ENCODE data around the gene GAL.

Gene GAL

DNA sequence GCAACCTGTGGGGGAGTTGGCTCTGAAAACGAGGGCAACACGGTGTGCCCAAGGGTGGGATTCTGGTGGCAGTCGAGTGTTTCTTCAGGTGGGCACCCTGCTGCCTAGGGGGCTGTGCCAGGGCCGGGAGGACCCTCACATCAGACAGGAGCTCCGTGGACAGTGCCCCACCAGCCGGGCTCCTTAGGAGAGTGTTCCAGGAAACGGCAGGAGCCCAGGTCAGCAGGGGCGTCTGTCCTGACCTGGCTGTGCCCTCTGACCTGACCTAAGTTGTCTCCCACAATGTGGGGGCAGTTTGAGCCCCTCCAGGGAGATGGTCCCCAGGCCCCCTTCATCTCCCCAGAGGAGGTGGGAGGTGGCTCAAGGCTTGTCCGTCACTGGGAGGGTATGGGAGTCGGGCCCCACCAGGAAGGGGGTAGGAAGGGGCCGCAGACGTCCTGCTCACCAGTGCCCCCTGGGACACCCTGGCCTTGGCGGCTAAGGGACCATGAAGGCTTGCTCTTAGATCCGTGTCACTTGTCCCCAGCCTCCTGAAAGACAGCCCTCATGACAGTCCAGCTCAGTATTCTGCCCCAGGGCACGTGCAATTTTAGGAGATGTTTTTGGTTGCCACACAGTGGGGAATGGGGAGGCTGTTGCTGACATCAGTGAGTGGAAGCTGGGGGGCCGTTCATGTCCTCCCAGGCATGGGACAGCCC is 32.2 kb upstream of the GAL start:
- Histone ChIP-seq H3K4me1 (ENCODE audit: control insufficient read depth, insufficient read depth, low read length) (no peaks in the 10 kb centered on the region), H3K27me3 (ENCODE audit: control insufficient read depth, insufficient read depth, low read length) (no peaks in the 10 kb centered on the region)

DNA sequence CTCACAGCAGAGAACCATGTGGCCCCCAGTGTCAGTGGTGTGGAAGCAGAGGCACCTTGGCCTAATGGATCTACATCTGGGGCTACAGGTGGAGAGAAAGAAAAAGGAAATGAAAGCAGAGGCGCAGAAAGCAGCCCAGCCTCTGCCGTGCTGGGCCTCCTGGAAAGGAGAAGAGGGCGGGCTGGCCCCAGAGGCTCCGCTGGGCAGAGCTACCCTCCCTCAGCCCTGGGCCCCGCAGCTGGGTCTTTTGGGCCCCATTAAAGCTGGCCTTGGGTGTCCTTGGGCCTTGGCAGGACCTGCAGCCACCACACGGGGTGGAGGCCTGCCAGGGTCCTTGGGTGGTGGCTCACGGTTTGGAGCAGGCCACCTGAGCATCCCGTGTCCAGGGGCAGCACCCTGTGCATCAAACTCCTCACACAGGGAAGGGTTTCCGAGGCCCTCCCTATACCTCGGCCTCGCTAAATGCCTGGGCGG is 31.6 kb upstream of the GAL start:
- Histone ChIP-seq H3K4me1 (ENCODE audit: control insufficient read depth, insufficient read depth, low read length) (no peaks in the 10 kb centered on the region), H3K9me3 (ENCODE audit: control insufficient read depth, insufficient read depth, low read length) (no peaks in the 10 kb centered on the region), H3K4me3 (ENCODE audit: low read depth, low read length) (no peak overlapping the region), H3K27me3 (ENCODE audit: control insufficient read depth, insufficient read depth, low read length) (no peaks in the 10 kb centered on the region), H3K36me3 (ENCODE audit: control insufficient read depth, insufficient read depth, low read length) (no peaks in the 10 kb centered on the region), H3K9ac (ENCODE audit: low read depth, low read length) (no peak overlapping the region)

More for the DNA sequence above, 32.2 kb upstream of the GAL start:
- Histone ChIP-seq H3K36me3 (ENCODE audit: control insufficient read depth, insufficient read depth, low read length) (no peaks in the 10 kb centered on the region), H3K9ac (ENCODE audit: low read depth, low read length) (no peak overlapping the region), H3K4me3 (ENCODE audit: low read depth, low read length) (no peak overlapping the region), H3K9me3 (ENCODE audit: control insufficient read depth, insufficient read depth, low read length) (no peaks in the 10 kb centered on the region)

DNA sequence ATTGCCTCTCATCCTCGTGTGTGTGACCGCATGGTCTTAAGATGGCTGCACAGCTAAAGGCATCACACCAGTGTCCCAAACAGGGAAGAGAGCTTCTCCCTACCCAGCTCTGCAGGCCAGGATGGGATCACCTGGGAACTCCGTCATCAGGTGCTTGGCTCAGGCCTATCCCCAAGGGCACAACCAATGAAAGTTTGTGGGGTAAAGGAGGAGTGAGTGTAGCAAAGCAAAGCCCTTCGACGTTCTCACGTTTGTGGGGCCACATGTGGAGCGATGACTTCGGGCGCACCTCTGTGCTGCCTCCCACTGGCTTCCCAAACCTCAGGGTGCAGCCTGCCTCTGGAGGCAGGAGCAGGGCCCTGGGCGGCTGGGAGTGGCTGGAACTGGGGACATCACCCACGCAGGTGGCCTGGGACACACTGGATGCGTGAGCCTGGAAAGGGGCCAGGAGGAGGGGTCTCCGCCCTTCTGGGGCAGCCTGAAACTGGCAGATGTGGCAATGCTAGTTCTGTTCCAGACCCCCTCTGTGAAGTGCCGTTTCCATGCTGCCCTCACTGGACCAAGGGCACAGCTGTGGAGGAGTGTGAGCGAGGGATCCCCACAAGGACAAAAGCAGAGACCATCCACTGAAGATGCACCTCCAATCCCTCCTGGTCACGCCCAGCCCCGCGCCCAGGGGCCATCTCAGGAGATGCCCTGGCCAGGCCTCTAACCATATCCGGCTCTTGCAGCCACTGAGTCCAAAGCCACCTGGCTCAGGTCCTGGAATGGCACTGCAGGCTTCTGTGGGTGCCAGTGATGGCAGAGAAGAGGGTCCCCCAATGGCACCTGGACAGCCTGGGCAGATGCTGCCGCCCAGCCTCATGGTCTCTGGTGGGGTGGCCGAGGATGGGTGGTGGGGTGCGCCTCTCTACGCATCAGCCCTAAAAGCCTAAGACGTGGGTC is 30.6 kb upstream of the GAL start:
- no peaks in the 10 kb centered on the region for H3K27me3 ChIP-seq (ENCODE audit: control insufficient read depth, insufficient read depth, low read length)

DNA sequence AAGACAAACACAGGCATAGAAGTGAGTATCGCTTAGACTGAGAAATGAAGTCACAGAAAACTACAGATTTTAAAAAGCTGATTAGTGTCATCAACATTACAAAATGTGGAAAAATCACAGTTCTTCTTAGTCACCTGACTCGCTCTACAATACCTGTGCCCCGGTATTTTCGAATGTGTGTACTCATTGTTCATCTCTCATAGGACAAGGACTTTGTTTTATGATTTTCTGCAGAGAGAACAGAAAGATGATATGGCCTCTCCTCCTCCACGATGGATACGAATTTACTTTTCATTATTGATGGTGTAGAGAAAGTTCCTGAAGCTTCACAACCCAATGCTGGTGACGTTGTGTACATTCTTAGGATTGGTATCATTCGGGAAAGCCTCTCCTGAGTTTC is 29.4 kb upstream of the GAL start:
- no peaks in the 10 kb centered on the region for H3K27me3 ChIP-seq (ENCODE audit: control insufficient read depth, insufficient read depth, low read length)
- H3K4me3 ChIP-seq (ENCODE audit: low read depth, low read length): no peak overlapping the region
- H3K9me3 ChIP-seq (ENCODE audit: control insufficient read depth, insufficient read depth, low read length): no peaks in the 10 kb centered on the region
- H3K4me1 ChIP-seq (ENCODE audit: control insufficient read depth, insufficient read depth, low read length): no peaks in the 10 kb centered on the region
- no peak overlapping the region for H3K9ac ChIP-seq (ENCODE audit: low read depth, low read length)
- no peaks in the 10 kb centered on the region for H3K36me3 ChIP-seq (ENCODE audit: control insufficient read depth, insufficient read depth, low read length)

More for the DNA sequence above, 30.6 kb upstream of the GAL start:
- Histone ChIP-seq H3K9ac (ENCODE audit: low read depth, low read length) (no peak overlapping the region), H3K4me1 (ENCODE audit: control insufficient read depth, insufficient read depth, low read length) (no peaks in the 10 kb centered on the region), H3K36me3 (ENCODE audit: control insufficient read depth, insufficient read depth, low read length) (no peaks in the 10 kb centered on the region), H3K9me3 (ENCODE audit: control insufficient read depth, insufficient read depth, low read length) (no peaks in the 10 kb centered on the region), H3K4me3 (ENCODE audit: low read depth, low read length) (no peak overlapping the region)

DNA sequence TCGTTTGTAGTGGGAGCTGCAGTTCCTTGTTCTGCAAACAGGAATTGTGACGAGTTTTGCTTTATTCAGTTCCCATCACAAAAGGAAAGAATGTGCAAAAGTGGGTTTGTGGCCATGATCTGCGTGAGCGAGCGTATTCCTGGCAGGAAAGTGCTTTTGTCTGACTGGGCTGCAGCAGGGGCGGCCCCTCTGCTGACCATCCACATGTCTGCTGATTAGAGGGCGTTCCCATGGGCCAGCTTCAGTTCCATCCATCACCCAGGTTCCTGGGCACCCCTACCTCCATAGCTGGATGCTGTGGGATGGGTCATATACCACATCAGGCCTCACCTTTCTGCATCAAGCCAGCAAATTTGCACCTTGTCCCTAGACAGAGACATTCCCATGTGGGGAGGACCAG is 28.9 kb upstream of the GAL start:
- no peaks in the 10 kb centered on the region for H3K4me1 ChIP-seq (ENCODE audit: control insufficient read depth, insufficient read depth, low read length)
- no peaks in the 10 kb centered on the region for H3K9me3 ChIP-seq (ENCODE audit: control insufficient read depth, insufficient read depth, low read length)
- H3K9ac ChIP-seq (ENCODE audit: low read depth, low read length): no peak overlapping the region
- H3K4me3 ChIP-seq (ENCODE audit: low read depth, low read length): no peak overlapping the region
- H3K27me3 ChIP-seq (ENCODE audit: control insufficient read depth, insufficient read depth, low read length): no peaks in the 10 kb centered on the region
- H3K36me3 ChIP-seq (ENCODE audit: control insufficient read depth, insufficient read depth, low read length): no peaks in the 10 kb centered on the region

DNA sequence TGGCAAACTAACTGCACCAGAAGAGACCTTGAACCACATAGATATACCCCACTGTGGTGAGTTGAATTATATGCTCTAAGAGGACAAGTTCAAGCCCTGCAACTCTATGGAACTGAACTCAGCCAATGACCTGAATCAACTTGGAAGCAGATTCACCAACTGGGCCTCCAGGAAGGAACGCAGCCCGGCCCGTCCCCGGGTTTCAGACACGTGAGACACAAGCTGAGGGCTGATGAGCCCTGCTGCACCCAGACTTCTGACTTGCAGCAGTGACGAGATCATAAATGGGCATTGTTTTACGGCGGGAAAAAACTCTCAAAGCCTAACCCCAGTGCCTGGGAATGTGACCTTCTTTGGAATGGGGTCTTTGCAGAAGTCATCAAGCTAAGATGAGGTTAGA is 28.5 kb upstream of the GAL start:
- H3K4me1 ChIP-seq (ENCODE audit: control insufficient read depth, insufficient read depth, low read length): no peaks in the 10 kb centered on the region

DNA sequence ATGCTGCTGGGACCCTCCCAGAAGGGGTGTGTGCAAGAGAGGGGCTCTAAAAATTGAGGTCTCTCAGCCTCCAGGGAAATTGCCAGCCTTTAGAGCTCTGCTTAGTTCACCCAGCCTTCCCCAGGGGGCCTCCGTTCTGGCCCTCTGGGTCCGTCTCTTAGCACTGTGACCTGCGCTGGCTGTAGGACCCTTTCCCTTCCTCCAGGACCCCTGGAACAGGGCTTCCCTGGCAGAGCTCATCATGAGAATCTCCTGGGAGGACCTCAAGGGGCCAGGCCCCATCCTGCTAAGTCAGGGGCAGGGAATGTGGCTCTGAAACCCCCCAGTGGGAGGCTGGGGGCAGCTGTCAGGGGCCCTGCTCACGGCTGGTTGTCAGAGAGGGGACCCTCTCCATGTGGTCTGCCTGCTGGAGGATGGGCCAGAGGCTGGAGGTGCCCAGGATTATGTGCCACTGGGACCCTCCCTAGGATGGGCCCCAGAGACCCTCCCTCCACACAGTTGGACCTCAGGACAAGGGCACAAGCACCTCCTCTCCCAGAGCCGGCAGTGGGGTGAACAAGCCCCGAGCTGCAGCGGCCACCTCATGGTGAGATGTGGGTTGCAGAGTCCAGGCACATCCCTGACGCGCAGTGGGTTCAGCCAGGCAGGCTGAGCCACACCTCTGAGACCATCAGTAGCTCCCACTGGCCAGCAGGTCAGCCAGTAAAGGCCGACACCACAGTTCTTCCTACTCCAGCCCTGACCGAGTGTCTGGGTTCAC is 27.1 kb upstream of the GAL start:
- Histone ChIP-seq H3K27me3 (ENCODE audit: control insufficient read depth, insufficient read depth, low read length) (no peaks in the 10 kb centered on the region), H3K36me3 (ENCODE audit: control insufficient read depth, insufficient read depth, low read length) (no peaks in the 10 kb centered on the region), H3K9me3 (ENCODE audit: control insufficient read depth, insufficient read depth, low read length) (no peaks in the 10 kb centered on the region), H3K9ac (ENCODE audit: low read depth, low read length) (no peak overlapping the region), H3K4me3 (ENCODE audit: low read depth, low read length) (no peak overlapping the region), H3K4me1 (ENCODE audit: control insufficient read depth, insufficient read depth, low read length) (no peaks in the 10 kb centered on the region)

More for the DNA sequence above, 28.5 kb upstream of the GAL start:
- no peaks in the 10 kb centered on the region for H3K27me3 ChIP-seq (ENCODE audit: control insufficient read depth, insufficient read depth, low read length)
- no peaks in the 10 kb centered on the region for H3K9me3 ChIP-seq (ENCODE audit: control insufficient read depth, insufficient read depth, low read length)
- H3K36me3 ChIP-seq (ENCODE audit: control insufficient read depth, insufficient read depth, low read length): no peaks in the 10 kb centered on the region
- H3K9ac ChIP-seq (ENCODE audit: low read depth, low read length): no peak overlapping the region
- H3K4me3 ChIP-seq (ENCODE audit: low read depth, low read length): no peak overlapping the region

DNA sequence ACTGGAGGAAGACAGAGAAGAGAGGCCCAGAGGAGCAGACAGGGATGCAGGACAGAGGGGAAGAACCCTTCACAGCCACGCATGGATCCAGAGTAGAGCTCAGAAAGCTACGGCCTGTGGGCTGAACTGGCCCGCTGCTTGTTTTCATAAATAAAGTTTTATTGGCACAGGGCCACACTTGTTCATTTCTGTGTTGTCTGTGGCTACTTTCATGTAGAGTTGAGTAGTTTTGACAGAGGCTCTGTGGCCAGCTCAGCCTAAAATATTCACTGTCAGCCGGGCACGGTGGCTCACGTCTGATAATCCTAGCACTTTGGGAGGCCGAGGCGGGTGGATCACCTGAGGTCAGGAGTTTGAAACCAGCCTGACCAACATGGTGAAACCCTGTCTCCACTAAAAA is 26.2 kb upstream of the GAL start:
- H3K36me3 ChIP-seq (ENCODE audit: control insufficient read depth, insufficient read depth, low read length): no peaks in the 10 kb centered on the region
- H3K4me3 ChIP-seq (ENCODE audit: low read depth, low read length): no peak overlapping the region
- no peaks in the 10 kb centered on the region for H3K9me3 ChIP-seq (ENCODE audit: control insufficient read depth, insufficient read depth, low read length)
- H3K4me1 ChIP-seq (ENCODE audit: control insufficient read depth, insufficient read depth, low read length): no peaks in the 10 kb centered on the region
- no peak overlapping the region for H3K9ac ChIP-seq (ENCODE audit: low read depth, low read length)
- no peaks in the 10 kb centered on the region for H3K27me3 ChIP-seq (ENCODE audit: control insufficient read depth, insufficient read depth, low read length)

DNA sequence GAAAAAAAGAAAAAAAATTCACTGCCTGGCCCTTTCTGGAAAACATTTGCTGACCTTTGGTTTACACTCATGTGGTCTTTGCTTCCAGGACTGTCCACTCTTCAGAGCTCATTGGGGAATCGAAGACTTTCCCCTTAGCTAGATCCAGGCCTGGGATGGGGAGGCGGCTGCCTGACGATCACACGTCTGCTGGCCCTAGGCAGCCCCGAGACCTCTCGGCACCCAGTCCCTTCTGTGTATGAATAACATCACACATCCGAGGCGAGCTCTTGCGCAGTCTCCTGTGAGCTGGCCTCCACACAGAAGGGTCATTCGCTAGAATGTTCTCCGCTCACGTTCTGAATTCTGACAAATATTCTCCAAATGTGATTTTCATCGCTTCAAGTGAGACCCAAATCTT is 25.7 kb upstream of the GAL start:
- Histone ChIP-seq H3K4me1 (ENCODE audit: control insufficient read depth, insufficient read depth, low read length) (no peaks in the 10 kb centered on the region), H3K27me3 (ENCODE audit: control insufficient read depth, insufficient read depth, low read length) (no peaks in the 10 kb centered on the region), H3K36me3 (ENCODE audit: control insufficient read depth, insufficient read depth, low read length) (no peaks in the 10 kb centered on the region), H3K9ac (ENCODE audit: low read depth, low read length) (no peak overlapping the region), H3K9me3 (ENCODE audit: control insufficient read depth, insufficient read depth, low read length) (no peaks in the 10 kb centered on the region), H3K4me3 (ENCODE audit: low read depth, low read length) (no peak overlapping the region)

DNA sequence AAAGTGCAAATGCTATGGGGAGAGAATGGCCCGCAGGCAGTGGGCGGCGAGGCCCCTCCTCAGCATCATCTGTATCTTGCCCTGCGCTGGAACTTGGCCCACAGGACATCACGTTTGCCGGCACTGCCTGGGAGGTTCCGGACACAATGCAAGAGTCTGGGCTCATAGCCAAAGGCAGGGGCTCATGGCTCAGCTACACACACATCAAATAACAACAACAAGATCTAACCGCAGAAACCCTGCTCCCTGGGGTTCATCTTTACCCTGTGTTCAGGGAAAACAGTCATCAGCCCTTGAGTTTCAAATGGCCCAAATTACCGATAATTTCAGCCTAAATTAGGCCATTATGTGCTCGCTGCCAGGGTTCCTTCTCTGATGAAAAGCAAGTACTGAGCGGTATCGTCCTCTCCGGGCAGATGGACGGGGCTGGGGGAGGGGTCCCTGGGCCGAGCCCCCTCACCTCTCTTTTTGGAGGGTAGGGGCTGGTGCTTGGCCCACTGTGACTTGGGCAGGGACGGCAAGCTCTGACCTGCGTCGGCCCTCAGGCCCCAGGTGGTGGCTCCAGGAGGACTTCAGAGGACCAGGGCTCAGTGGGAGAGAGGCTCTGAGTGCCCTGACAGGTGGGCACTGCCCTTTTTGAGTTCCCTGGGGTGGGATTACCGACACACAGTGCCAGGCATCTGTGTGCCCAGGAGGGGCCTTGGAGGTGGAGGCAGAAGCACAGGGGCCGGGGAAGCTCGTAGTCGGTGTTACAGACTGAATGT is 25.0 kb upstream of the GAL start:
- Histone ChIP-seq H3K9me3 (ENCODE audit: control insufficient read depth, insufficient read depth, low read length) (no peaks in the 10 kb centered on the region), H3K36me3 (ENCODE audit: control insufficient read depth, insufficient read depth, low read length) (no peaks in the 10 kb centered on the region), H3K27me3 (ENCODE audit: control insufficient read depth, insufficient read depth, low read length) (no peaks in the 10 kb centered on the region), H3K4me3 (ENCODE audit: low read depth, low read length) (no peak overlapping the region), H3K4me1 (ENCODE audit: control insufficient read depth, insufficient read depth, low read length) (no peaks in the 10 kb centered on the region), H3K9ac (ENCODE audit: low read depth, low read length) (no peak overlapping the region)
